SH-SY5Y (cell line): ENCODE measurements around the gene ATG9B.

Source experiments
- GATA2 ChIP-seq: IDR thresholded peaks from 2 replicates; pipeline ENCODE4 v1.6.1; 2011; ENCODE audit warnings: mild to moderate bottlenecking, low read depth, low read length
- GATA3 ChIP-seq: IDR thresholded peaks from 2 replicates; pipeline ENCODE4 v1.6.1; 2011; ENCODE audit warnings: low read depth, mild to moderate bottlenecking, low read length, moderate library complexity

DNA sequence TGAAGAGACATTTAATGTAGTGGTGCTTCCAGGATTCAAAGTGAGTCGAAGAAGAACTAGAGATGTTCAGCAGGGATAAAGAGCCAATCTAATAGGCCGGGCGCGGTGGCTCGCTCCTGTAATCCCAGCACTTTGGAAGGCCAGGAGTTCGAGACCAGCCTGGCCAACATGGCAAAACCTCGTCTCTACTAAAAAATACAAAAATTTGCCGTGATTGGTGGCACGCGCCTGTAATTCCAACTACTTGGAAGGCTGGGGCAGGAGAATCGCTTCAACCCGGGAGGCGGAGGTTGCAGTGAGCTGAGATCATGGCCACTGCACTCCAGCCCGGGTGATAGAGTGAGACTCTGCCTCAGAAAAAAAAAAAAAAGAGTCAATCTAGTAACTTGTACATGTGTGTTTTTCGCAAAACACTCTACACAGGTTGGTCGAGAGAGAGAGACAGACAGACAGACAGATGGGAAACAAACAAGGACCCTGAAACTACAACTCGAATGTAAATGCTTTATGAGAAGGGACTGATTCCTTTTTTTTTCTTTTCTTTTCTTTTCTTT, 4.7 kb upstream of the ATG9B start:
- no peak for TF ChIP-seq GATA2
- no peak for TF ChIP-seq GATA3
